Neural progenitor cell (in vitro differentiated cells): Measurements from ENCODE around the gene MAP1LC3B2. TPM values are rescaled to one million over a fixed set of nuclear protein-coding genes. Genes with fewer than 3 reads are reported as not detected.
A peak's percentile ranks its signal among the peaks of the same experiment; 100 is the strongest.

Experiments
- DNase-seq: peaks from one replicate; pipeline ENCODE4 v3.0.0-alpha.2; 2016; ENCODE audit warnings: low spot score
- H2AFZ ChIP-seq: fragments of 200-600 bp; sonication (generic); replicated peaks from 2 replicates; pipeline ENCODE4 v1.6.1; 2016; ENCODE audit warnings: antibody characterized with exemption
- H3F3A ChIP-seq: fragments of 200-600 bp; sonication (generic); 2 replicates; pipeline ENCODE4 v1.6.1; 2016; ENCODE audit warnings: antibody characterized with exemption, low read depth
- H3K27ac ChIP-seq: fragments of 200-600 bp; sonication (generic); 2 replicates; pipeline ENCODE4 v1.5.1; 2016; ENCODE audit warnings: mild to moderate bottlenecking
- H3K27me3 ChIP-seq: fragments of 200-600 bp; sonication (generic); 2 replicates; pipeline ENCODE4 v1.6.1; 2016; ENCODE audit warnings: mild to moderate bottlenecking, moderate library complexity
- H3K36me3 ChIP-seq: fragments of 200-600 bp; sonication (generic); 2 replicates; pipeline ENCODE4 v1.5.1; 2016
- H3K4me1 ChIP-seq: fragments of 200-600 bp; sonication (generic); 2 replicates; pipeline ENCODE4 v1.6.1; 2016; ENCODE audit warnings: mixed run types
- H3K4me2 ChIP-seq: fragments of 200-600 bp; sonication (generic); 2 replicates; pipeline ENCODE4 v1.6.1; 2016
- H3K4me3 ChIP-seq: fragments of 200-600 bp; sonication (generic); 2 replicates; pipeline ENCODE4 v1.5.1; 2016
- H3K79me2 ChIP-seq: fragments of 200-600 bp; sonication (generic); 2 replicates; pipeline ENCODE4 v1.6.1; 2016; ENCODE audit warnings: low read depth
- H3K9ac ChIP-seq: fragments of 200-600 bp; sonication (generic); 2 replicates; pipeline ENCODE4 v1.6.1; 2016
- H3K9me3 ChIP-seq: fragments of 200-600 bp; sonication (generic); 2 replicates; pipeline ENCODE4 v1.5.1; 2016; ENCODE audit warnings: low read depth
- H4K20me1 ChIP-seq: fragments of 200-600 bp; sonication (generic); 2 replicates; pipeline ENCODE4 v1.6.1; 2016; ENCODE audit warnings: low read depth
- H3K27ac Mint-ChIP-seq: 3 replicates; pipeline ENCODE4 v1.8.0; 2021; ENCODE audit warnings: mixed read lengths
- H3K27me3 Mint-ChIP-seq: 2 replicates; pipeline ENCODE4 v1.8.0; 2022; ENCODE audit warnings: low read depth, mild to moderate bottlenecking, inconsistent platforms, moderate library complexity, mixed read lengths; ENCODE audit not compliant: insufficient read depth
- H3K36me3 Mint-ChIP-seq: 3 replicates; pipeline ENCODE4 v1.8.0; 2021; ENCODE audit warnings: mixed read lengths
- H3K4me1 Mint-ChIP-seq: 3 replicates; pipeline ENCODE4 v1.8.0; 2021; ENCODE audit warnings: mixed read lengths
- H3K4me3 Mint-ChIP-seq: 3 replicates; pipeline ENCODE4 v1.8.0; 2021; ENCODE audit warnings: mild to moderate bottlenecking, moderate library complexity, mixed read lengths
- H3K9me3 Mint-ChIP-seq: 3 replicates; pipeline ENCODE4 v1.8.0; 2020; ENCODE audit warnings: mixed read lengths
- CTCF ChIP-seq: fragments of 200-600 bp; sonication (generic); IDR thresholded peaks from 2 replicates; pipeline ENCODE4 v1.5.1; 2017; ENCODE audit warnings: antibody characterized with exemption, mild to moderate bottlenecking
- EZH2 ChIP-seq: fragments of 200-600 bp; sonication (generic); IDR thresholded peaks from 2 replicates; pipeline ENCODE4 v1.6.1; 2017; ENCODE audit warnings: antibody characterized with exemption, mild to moderate bottlenecking, moderate library complexity
- EZH2phosphoT487 ChIP-seq: fragments of 200-600 bp; sonication (generic); IDR thresholded peaks from 2 replicates; pipeline ENCODE4 v1.6.1; 2017; ENCODE audit warnings: antibody characterized with exemption
- total RNA-seq: library from RNA; depleted of rRNA; stranded (reverse); fragments of >200 nt; gene quantifications from 2 replicates; pipeline ENCODE4 v1.2.3, GENCODE V29; 2015; ENCODE audit warnings: low replicate concordance

Gene MAP1LC3B2
- total RNA-seq, 1 donor from 2014 or later: 0.39 TPM

DNA sequence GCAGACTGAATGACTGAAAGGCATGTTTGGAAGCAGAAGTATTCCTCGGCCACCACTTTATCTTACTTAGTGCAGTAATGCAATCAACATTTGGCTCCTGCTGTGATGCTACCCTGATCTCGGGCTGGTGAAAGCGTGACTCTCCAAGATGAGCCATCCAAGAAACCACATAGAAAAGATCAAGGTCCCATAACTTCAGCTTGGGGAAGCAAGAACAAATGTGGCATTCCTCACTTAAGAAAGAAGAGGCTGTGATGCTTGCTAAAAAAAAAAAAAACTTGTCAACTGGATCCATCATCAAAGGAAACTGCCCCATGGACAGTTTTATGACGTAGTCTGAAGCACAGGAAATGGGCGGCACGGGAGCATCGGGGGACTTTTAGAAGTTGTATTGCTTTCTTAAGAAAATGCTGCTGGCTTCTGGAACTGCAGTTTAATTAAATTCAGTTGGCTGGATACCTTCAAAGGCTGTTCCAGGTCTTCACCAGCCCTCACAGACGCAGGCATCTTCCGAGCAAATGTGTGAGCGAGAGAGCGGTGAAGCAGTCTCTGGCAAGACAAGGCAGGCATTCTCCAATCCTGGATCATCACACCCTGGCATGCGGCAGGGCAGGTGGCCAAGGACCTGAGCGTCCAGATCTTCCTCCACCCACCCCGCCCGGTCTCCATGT is 38.2 kb upstream of the MAP1LC3B2 start:
- H3K4me1 ChIP-seq: peaks cover 22% of the 10 kb centered on the region
- no peak overlapping the region for H3K4me2 ChIP-seq
- H3K9ac ChIP-seq: no peak overlapping the region
- peak overlapping the region; percentile 40 for H3K27ac Mint-ChIP-seq
- H3K79me2 ChIP-seq: no peaks in the 10 kb centered on the region
- no peaks in the 10 kb centered on the region for H4K20me1 ChIP-seq
- H3K4me1 Mint-ChIP-seq: peaks cover 50% of the 10 kb centered on the region
- no peaks in the 10 kb centered on the region for H3F3A ChIP-seq
- no peak for DNase-seq
- no peaks in the 10 kb centered on the region for H3K9me3 ChIP-seq
- H3K36me3 Mint-ChIP-seq: no peaks in the 10 kb centered on the region
- no peaks in the 10 kb centered on the region for H3K9me3 Mint-ChIP-seq
- H3K4me3 ChIP-seq: no peak overlapping the region
- no peak overlapping the region for H3K27ac ChIP-seq
- H3K4me3 Mint-ChIP-seq: peak overlapping the region; percentile 7
- no peak for TF ChIP-seq CTCF
- no peak for TF ChIP-seq EZH2phosphoT487
- no peak for TF ChIP-seq EZH2
- no peaks in the 10 kb centered on the region for H3K27me3 ChIP-seq
- H3K36me3 ChIP-seq: no peaks in the 10 kb centered on the region
- peak overlapping the region; percentile 27 for H2AFZ ChIP-seq
- H3K27me3 Mint-ChIP-seq: peaks cover 3% of the 10 kb centered on the region

GRCh38 chr12:116524311-116524710 is 34.9 kb upstream of the MAP1LC3B2 start:
- H3K4me2 ChIP-seq: peak overlapping the region; percentile 65
- no peaks in the 10 kb centered on the region for H3K79me2 ChIP-seq
- H3K4me3 ChIP-seq: no peak overlapping the region
- Mint-ChIP-seq H3K36me3 (no peaks in the 10 kb centered on the region), H3K27ac (no peak overlapping the region), H3K9me3 (no peaks in the 10 kb centered on the region), H3K4me3 (peak overlapping the region; percentile 8), H3K4me1 (peaks cover 48% of the 10 kb centered on the region), H3K27me3 (peaks cover 2% of the 10 kb centered on the region)
- no peak for DNase-seq
- H3K27me3 ChIP-seq: no peaks in the 10 kb centered on the region
- H3K9me3 ChIP-seq: no peaks in the 10 kb centered on the region
- no peaks in the 10 kb centered on the region for H3K36me3 ChIP-seq
- H3K9ac ChIP-seq: no peak overlapping the region
- H3K4me1 ChIP-seq: peaks cover 24% of the 10 kb centered on the region
- no peak overlapping the region for H2AFZ ChIP-seq
- TF ChIP-seq EZH2phosphoT487 (no peak), CTCF (no peak), EZH2 (no peak)
- no peaks in the 10 kb centered on the region for H3F3A ChIP-seq
- H3K27ac ChIP-seq: no peak overlapping the region
- H4K20me1 ChIP-seq: no peaks in the 10 kb centered on the region

DNA sequence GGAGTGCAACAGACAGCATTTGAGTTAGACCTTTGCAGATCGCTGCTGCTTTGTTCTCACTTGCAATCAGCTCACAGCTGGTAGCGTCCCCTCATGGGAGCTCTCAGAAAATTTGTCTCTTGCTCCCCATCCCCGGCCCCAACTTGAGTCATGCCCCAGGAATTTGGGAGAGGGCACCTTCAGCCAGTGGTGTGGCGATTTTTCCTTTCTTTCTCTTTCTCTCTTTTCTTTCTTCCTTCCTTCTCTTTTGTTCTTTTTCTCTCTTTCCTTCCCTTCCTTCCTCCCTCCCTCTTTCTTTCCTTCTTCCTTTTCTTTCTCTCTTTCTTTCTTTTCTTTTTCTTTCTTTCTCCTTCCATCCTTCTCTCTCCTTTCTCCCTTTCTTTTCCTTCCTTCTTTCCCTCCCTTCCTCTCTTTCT is 34.2 kb upstream of the MAP1LC3B2 start:
- DNase-seq: peak; percentile 60
- H3F3A ChIP-seq: no peaks in the 10 kb centered on the region
- H3K27ac ChIP-seq: no peak overlapping the region
- H3K9ac ChIP-seq: no peak overlapping the region
- H3K9me3 ChIP-seq: no peaks in the 10 kb centered on the region
- no peaks in the 10 kb centered on the region for H4K20me1 ChIP-seq
- TF ChIP-seq CTCF: peak; percentile 6
- TF ChIP-seq EZH2: no peak
- H3K27ac Mint-ChIP-seq: no peak overlapping the region
- H3K27me3 ChIP-seq: no peaks in the 10 kb centered on the region
- H3K4me1 Mint-ChIP-seq: peaks cover 48% of the 10 kb centered on the region
- H3K36me3 Mint-ChIP-seq: no peaks in the 10 kb centered on the region
- no peaks in the 10 kb centered on the region for H3K79me2 ChIP-seq
- no peaks in the 10 kb centered on the region for H3K36me3 ChIP-seq
- H2AFZ ChIP-seq: peak overlapping the region; percentile 68
- H3K4me3 ChIP-seq: no peak overlapping the region
- H3K9me3 Mint-ChIP-seq: no peaks in the 10 kb centered on the region
- peaks cover 4% of the 10 kb centered on the region for H3K27me3 Mint-ChIP-seq
- peak overlapping the region; percentile 65 for H3K4me2 ChIP-seq
- H3K4me1 ChIP-seq: peaks cover 24% of the 10 kb centered on the region
- H3K4me3 Mint-ChIP-seq: no peak overlapping the region
